Measurements from ENCODE around the gene ZNF839.
A peak's percentile ranks its signal among the peaks of the same experiment; 100 is the strongest.
"Not testable (repeated sequence)": the region's sequence is repeated elsewhere in the genome, so short reads cannot be mapped to it uniquely, and the experiment has no call there.

The ZNF839 gene

DNA sequence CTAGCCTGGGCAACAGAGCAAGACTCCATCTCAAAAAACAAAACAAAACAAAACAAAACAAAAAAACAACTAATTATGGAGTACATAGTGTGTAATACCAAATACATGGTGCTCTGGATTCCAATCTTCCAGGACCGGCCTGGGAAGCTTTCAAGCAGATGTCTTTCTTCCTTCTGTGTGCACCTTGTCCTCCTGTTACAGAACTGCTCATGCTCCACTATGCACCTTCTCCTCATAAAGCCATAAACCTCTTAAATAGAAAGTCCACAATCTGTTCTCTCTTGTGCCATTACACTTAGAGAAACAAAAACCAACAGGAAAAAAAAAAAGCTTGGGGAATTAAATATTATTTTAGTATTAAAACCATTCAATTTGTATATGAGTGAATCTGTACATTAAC, 27.1 kb upstream of the ZNF839 start:
- Mint-ChIP-seq H3K9me3 (no peaks in the 10 kb centered on the region), H3K4me3 (no peak overlapping the region), H3K27ac (ENCODE audit: low read depth) (no peak overlapping the region), H3K27me3 (no peaks in the 10 kb centered on the region), H3K36me3 (ENCODE audit: insufficient read depth) (no peaks in the 10 kb centered on the region), H3K4me1 (no peaks in the 10 kb centered on the region)
- ATAC-seq (replicated peaks; ENCODE audit: extremely low read depth, poor library complexity, severe bottlenecking) (no peak), DNase-seq (ENCODE audit: low spot score in 2 of 2) (no peak)

DNA sequence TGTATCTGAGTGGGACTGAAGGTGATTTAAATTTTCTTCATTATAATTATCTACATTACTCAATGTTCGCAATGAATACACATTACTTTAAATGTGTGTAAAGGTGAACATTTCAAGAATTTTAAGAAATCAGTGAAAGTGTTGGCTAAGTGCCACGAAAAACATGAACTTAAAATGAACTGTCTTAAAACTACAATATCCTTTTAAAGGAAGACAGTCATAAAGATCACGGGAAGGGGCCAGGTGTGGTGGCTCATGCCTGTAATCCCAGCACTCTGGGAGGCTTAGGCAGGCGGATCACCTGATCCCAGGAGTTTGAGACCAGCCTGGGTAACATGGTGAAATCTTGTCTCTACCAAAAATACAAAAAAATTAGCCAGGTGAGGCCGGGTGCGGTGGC, 25.8 kb upstream of the ZNF839 start:
- H3K9me3 Mint-ChIP-seq: no peaks in the 10 kb centered on the region

DNA sequence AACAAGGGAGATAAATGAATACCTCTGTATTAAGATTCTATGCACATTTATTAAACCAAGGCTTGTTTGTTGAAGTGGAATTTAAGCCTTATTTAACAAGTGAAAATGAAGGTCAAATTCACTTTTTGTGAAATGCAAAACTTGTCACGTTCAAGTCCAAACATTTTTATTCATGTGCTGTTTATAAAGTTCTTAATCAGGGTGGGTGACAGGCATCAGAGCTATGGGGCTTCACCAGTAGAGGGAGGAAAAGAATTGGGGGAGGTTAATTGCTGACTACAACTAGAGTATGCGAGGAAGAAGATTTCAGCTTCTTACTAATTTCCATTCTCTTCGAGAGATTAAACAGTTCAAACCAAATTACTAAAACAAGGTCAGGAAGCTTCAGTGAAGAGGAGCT, 24.3 kb upstream of the ZNF839 start:
- no peak overlapping the region for H3K27ac Mint-ChIP-seq (ENCODE audit: low read depth)

More for the DNA sequence above, 25.8 kb upstream of the ZNF839 start:
- H3K4me1 Mint-ChIP-seq: no peaks in the 10 kb centered on the region
- H3K27ac Mint-ChIP-seq (ENCODE audit: low read depth): no peak overlapping the region
- H3K36me3 Mint-ChIP-seq (ENCODE audit: insufficient read depth): no peaks in the 10 kb centered on the region
- no peak for ATAC-seq (replicated peaks; ENCODE audit: extremely low read depth, poor library complexity, severe bottlenecking)
- no peak for DNase-seq (ENCODE audit: low spot score in 2 of 2)
- no peaks in the 10 kb centered on the region for H3K27me3 Mint-ChIP-seq
- H3K4me3 Mint-ChIP-seq: no peak overlapping the region

DNA sequence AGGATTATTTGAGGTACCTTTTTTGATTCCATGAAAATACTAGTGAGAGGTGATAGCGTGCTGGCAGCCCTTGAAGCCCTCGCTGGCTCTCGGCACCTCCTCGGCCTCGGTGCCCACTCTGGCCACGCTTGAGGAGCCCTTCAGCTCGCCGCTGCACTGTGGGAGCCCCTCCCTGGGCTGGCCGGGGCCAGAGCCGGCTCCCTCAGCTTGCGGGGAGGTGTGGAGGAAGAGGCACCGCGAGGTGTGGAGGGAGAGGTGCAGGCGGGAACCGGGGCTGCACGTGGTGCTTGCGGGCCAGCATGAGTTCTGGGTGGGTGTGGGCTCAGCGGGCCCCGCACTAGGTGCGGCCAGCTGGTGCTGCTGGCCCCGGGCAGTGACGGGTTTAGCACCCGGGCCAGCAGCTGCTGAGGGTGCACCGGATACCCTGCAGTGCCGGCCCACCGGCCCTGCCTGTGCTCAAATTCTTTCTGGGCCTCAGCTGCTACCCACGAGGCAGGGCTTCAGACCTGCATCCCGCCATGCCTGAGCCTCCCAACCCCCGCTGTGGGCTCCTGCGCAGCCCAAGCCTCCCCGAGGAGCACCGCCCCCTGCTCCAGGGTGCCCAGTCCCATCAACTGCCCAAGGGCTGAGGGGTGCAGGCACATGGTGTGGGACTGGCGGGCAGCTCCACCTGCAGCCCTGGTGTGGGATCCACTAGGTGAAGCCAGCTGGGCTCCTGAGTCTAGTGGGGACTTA, 21.9 kb upstream of the ZNF839 start:
- DNase-seq (ENCODE audit: low spot score in 2 of 2): no peak
- ATAC-seq (replicated peaks; ENCODE audit: extremely low read depth, poor library complexity, severe bottlenecking): no peak
- Mint-ChIP-seq H3K4me1 (no peaks in the 10 kb centered on the region), H3K4me3 (no peak overlapping the region), H3K27me3 (no peaks in the 10 kb centered on the region), H3K36me3 (ENCODE audit: insufficient read depth) (no peaks in the 10 kb centered on the region), H3K9me3 (no peaks in the 10 kb centered on the region), H3K27ac (ENCODE audit: low read depth) (no peak overlapping the region)

More for the DNA sequence above, 24.3 kb upstream of the ZNF839 start:
- no peak for DNase-seq (ENCODE audit: low spot score in 2 of 2)
- H3K36me3 Mint-ChIP-seq (ENCODE audit: insufficient read depth): no peaks in the 10 kb centered on the region
- ATAC-seq (replicated peaks; ENCODE audit: extremely low read depth, poor library complexity, severe bottlenecking): no peak
- H3K4me3 Mint-ChIP-seq: no peak overlapping the region
- no peaks in the 10 kb centered on the region for H3K27me3 Mint-ChIP-seq
- H3K4me1 Mint-ChIP-seq: no peaks in the 10 kb centered on the region
- H3K9me3 Mint-ChIP-seq: no peaks in the 10 kb centered on the region

DNA sequence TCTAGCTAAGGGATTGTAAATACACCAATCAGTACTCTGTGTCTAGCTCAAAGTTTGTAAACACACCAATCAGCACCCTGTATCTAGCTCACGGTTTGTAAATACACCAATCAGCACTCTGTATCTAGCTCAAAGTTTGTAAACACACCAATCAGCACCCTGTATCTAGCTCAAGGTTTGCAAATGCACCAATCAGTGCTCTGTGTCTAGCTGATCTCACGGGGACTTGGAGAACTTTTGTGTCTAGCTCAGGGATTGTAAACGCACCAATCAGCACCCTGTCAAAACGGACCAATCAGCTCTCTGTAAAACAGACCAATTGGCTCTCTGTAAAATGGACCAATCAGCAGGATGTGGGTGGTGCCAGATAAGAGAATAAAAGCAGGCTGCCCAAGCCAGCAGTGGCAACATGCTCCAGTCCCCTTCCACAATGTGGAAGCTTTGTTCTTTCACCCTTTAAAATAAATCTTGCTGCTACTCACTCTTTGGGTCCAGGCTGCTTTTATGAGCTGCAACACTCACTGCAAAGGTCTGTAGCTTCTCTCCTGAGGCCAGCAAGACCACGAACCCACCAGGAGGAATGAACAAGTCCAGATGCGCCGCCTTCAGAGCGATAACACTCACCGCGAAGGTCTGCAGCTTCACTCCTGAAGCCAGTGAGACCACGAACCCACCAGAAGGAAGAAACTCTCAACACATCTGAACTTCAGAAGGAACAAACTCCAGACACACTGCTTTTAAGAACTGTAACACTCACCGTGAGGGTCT, 21.1 kb upstream of the ZNF839 start:
- not testable (repeated sequence) for H3K27ac Mint-ChIP-seq (ENCODE audit: low read depth); H3K4me3 Mint-ChIP-seq; DNase-seq (ENCODE audit: low spot score in 2 of 2); ATAC-seq (replicated peaks; ENCODE audit: extremely low read depth, poor library complexity, severe bottlenecking); H3K4me1 Mint-ChIP-seq; H3K27me3 Mint-ChIP-seq; H3K9me3 Mint-ChIP-seq; H3K36me3 Mint-ChIP-seq (ENCODE audit: insufficient read depth)

DNA sequence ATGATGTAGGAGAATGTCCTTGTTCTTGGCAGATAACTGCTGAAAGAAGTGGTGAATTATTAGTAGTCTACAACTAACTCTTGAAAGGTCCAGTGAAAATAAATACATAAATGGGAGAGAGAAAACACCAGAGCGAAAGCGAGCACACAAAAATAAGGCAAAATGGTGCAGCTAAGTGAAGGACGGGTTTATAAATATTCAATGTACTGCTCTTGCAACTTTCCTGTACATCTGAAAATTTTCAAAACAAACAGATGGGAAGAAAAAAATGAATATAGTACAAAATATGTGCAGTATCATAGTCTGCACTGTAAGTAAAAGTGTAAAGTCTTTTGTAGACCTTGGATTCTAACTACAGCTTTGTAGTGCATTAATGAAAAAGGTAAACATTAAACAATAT, 15.9 kb upstream of the ZNF839 start:
- Mint-ChIP-seq H3K4me1 (peaks cover 8% of the 10 kb centered on the region), H3K4me3 (peak overlapping the region; percentile 41), H3K9me3 (no peaks in the 10 kb centered on the region), H3K27me3 (no peaks in the 10 kb centered on the region), H3K27ac (ENCODE audit: low read depth) (no peak overlapping the region), H3K36me3 (ENCODE audit: insufficient read depth) (peaks cover 16% of the 10 kb centered on the region)
- DNase-seq (ENCODE audit: low spot score in 2 of 2) (no peak), ATAC-seq (replicated peaks; ENCODE audit: extremely low read depth, poor library complexity, severe bottlenecking) (no peak)

DNA sequence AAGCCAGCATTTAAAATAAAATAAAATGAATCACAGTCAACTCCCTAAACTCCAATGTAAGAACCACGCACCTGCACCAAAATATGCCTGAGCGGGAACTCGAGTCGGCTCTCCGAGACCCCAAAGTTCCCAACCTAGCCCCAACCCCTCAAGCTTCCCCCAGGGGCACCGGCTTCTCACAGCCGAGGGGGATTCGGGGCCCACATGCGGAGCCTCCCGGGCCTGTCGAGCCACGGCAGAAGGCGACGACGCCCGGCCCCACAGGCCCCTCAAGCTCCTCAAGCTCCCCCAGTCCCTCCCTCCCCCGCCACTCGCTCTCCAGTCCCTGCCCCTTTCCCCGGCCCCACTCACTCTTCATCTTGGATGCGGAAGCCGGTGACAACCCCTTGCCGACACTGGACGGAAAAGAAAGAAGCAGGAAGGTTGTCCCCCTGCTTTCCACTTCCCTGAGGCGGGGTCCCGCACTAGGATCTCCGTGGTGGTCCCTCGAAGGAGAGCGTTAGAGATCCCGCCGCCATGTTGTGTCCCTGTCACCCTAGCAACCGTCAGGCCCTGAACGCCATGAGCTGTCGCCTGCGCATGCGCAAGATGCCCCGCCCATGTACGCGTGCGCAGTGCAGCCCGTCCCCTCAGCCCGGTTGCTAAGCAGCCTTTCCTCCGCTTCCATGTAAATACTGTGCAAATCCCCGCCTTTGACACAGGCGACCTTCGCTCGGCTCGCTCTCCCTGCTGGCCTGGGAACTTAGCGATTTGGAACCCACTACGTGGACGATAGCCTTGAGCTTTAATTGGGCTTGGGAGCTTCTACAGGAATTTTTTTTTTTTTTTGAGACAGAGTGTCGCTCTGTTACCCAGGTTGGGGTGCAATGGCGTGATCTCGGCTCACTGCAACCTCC, 14.7 kb upstream of the ZNF839 start, which contains the start of gene MOK:
TSS of gene MOK (minus strand) at position 554 of the 896 bp plus-strand sequence. CDS start at position 358, 196 bp downstream.
- DNase-seq (ENCODE audit: low spot score in 2 of 2): peak; percentile 98
- Mint-ChIP-seq H3K4me3 (peak within 1 kb of the TSS; percentile 90), H3K9me3 (no peaks in the 10 kb centered on the region), H3K27ac (ENCODE audit: low read depth) (peak within 1 kb of the TSS; percentile 98), H3K4me1 (peaks cover 8% of the 10 kb centered on the region), H3K36me3 (ENCODE audit: insufficient read depth) (peaks cover 16% of the 10 kb centered on the region), H3K27me3 (no peaks in the 10 kb centered on the region)
- peak; percentile 93 for ATAC-seq (replicated peaks; ENCODE audit: extremely low read depth, poor library complexity, severe bottlenecking)

DNA sequence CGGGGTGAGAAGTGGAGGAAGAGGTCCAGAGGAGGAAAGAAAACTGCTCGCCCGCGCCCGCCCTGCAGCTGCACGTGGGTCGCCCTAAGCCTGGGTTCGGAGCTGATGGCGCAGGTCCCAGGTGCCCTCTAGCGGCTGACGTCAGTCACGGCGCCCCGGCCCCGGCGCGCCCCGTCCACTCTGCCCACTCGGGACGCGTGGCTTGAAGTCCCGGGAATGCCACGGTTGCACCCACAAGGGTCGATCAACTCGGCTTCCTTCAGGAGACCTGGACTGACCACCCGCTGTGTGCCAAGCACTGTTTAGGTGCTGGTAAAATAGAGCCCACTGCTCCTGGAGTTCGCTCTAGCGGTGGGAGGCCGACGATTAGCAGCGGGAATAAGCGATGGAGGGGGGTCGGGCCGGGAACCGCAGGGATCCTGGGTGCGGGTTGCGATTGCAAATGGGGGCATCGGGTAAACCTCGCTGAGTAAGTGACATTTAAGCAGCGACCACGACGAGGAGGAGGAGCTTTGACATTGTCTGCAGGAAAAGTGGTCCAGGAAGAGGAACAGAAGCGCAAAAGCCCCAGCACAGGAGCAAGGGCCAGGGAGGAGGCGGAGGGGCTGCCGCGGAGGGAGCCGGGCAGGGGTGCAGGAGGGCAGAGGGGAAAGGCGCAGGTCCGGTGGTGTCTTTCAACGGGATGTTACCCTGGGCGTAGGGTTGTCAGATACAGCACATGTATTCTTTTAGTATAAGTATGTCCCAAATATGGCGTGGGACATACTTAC, 5.1 kb upstream of the ZNF839 start:
- peaks cover 38% of the 10 kb centered on the region for H3K4me1 Mint-ChIP-seq
- H3K9me3 Mint-ChIP-seq: no peaks in the 10 kb centered on the region
- ATAC-seq (replicated peaks; ENCODE audit: extremely low read depth, poor library complexity, severe bottlenecking): peak; percentile 65
- peaks cover 32% of the 10 kb centered on the region for H3K36me3 Mint-ChIP-seq (ENCODE audit: insufficient read depth)
- peak overlapping the region; percentile 89 for H3K27ac Mint-ChIP-seq (ENCODE audit: low read depth)
- peak overlapping the region; percentile 80 for H3K4me3 Mint-ChIP-seq
- no peaks in the 10 kb centered on the region for H3K27me3 Mint-ChIP-seq
- peak; percentile 65 to 77 for DNase-seq (ENCODE audit: low spot score in 2 of 2)

DNA sequence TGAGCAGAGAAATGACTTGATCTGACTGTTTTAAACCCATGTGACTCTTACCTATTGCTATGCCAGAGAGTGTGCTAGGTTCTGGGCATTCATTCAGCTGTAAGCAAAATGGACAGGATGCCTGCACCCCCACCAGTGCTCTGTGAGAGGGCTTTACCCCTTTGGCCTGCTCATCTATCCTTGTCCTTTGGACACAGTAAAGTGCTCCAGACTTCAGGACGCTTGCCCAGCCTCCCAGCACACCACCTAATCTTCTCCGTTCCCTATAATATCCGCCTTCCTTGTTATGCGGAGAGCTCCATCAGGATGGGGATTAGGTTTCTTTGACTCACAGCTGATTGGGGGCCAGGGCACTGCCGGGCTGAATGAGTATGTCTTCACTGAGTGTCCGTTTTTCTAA, 4.4 kb upstream of the ZNF839 start:
- no peak for ATAC-seq (replicated peaks; ENCODE audit: extremely low read depth, poor library complexity, severe bottlenecking)
- H3K4me3 Mint-ChIP-seq: peak overlapping the region; percentile 80
- H3K36me3 Mint-ChIP-seq (ENCODE audit: insufficient read depth): peaks cover 36% of the 10 kb centered on the region
- H3K9me3 Mint-ChIP-seq: no peaks in the 10 kb centered on the region
- no peaks in the 10 kb centered on the region for H3K27me3 Mint-ChIP-seq
- H3K4me1 Mint-ChIP-seq: peaks cover 40% of the 10 kb centered on the region
- no peak for DNase-seq (ENCODE audit: low spot score in 2 of 2)
- no peak overlapping the region for H3K27ac Mint-ChIP-seq (ENCODE audit: low read depth)

DNA sequence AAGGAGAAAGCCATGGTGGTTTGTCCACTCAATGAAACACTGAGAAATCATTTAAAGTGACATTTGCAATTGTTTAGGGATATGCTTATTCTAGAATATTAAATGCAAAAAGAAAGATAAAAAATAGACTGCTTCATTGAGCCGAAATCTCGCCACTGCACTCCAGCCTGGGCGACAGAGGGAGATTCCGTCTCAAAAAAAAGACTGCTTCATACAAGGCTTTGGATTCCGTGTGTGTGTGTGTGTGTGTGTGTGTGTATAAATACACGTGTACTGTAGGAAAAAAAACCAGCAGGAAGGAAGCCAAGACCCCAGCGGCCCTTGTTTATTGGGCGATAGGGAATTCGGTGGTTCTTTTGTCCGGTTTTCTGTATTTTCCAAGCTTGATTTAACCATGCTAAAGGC, 3.2 kb upstream of the ZNF839 start:
- Mint-ChIP-seq H3K27ac (ENCODE audit: low read depth) (peak overlapping the region; percentile 100), H3K36me3 (ENCODE audit: insufficient read depth) (peaks cover 37% of the 10 kb centered on the region), H3K9me3 (no peaks in the 10 kb centered on the region), H3K4me3 (peak overlapping the region; percentile 92), H3K4me1 (peaks cover 41% of the 10 kb centered on the region), H3K27me3 (no peaks in the 10 kb centered on the region)
- no peak for ATAC-seq (replicated peaks; ENCODE audit: extremely low read depth, poor library complexity, severe bottlenecking)
- no peak for DNase-seq (ENCODE audit: low spot score in 2 of 2)

DNA sequence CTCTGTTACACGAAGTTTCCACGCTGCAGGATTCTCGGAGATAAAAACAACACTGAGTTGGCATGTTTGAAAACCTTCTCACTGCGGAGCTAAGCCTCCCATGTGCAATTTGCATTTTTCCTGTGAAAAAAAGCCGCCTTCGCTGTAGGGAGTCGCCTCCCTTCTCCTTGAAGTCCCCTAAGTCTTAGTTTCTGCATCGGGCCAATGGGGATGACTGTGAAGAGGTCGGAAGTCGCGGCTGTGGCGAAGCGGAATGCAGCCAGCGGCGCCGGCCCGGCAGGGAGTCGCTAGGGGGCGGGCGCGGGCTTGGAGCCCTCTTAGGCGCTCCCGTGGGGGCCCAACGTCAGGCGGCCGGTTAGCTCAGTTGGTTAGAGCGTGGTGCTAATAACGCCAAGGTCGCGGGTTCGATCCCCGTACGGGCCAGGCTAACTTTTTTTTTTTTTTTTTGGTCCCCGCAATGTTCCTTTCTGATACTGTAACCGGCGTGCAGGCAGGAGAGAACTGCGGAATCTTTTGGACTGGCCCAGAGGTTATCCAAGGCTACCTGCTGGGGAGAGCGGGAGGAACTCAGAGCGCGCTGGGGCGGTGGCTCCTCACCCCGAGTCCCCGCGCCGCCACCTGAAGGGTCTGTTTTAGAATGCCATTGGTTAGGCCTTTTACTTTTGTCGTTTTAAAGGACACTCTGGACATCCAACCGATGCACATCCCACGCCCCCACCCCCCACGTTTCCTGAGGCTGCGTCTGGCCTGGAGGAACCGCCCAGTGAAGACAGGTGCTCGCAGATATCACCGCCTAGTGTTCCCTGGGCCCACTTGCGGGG, 2.6 kb upstream of the ZNF839 start:
- Mint-ChIP-seq H3K36me3 (ENCODE audit: insufficient read depth) (peaks cover 37% of the 10 kb centered on the region), H3K9me3 (no peaks in the 10 kb centered on the region), H3K4me1 (peaks cover 45% of the 10 kb centered on the region), H3K4me3 (peak overlapping the region; percentile 92), H3K27ac (ENCODE audit: low read depth) (peak overlapping the region; percentile 100), H3K27me3 (no peaks in the 10 kb centered on the region)
- DNase-seq (ENCODE audit: low spot score in 2 of 2) (peak; percentile 91 to 99), ATAC-seq (replicated peaks; ENCODE audit: extremely low read depth, poor library complexity, severe bottlenecking) (peak; percentile 59)
